Heart right ventricle (tissue), 16 donors: ENCODE results near the gene RTF1. TPM values are rescaled to one million over a fixed set of nuclear protein-coding genes. Genes with fewer than 3 reads are reported as not detected.
"Not testable (repeated sequence)": the region's sequence is repeated elsewhere in the genome, so short reads cannot be mapped to it uniquely, and the experiment has no call there.

Source experiments
- ATAC-seq, 8 donors: fragments of 200-7000 bp; cut with Tn5 transposase; one replicate each; pipeline ENCODE4 v1.9.1; 2020; ENCODE audit warnings: mild to moderate bottlenecking in 8 of 8, moderate library complexity in 8 of 8, moderate number of reproducible peaks in 1 of 8
- DNase-seq, 2 donors: peaks; one replicate each; pipeline ENCODE4 v3.0.0-alpha.2; 2020
- H3K27ac ChIP-seq, 10 donors: fragments of 200-600 bp; sonication (generic) in 2 of 10; one replicate each; pipeline versions ENCODE4 v1.5.0 to v1.8.0; 2020 to 2022; ENCODE audit warnings: mild to moderate bottlenecking in 3 of 10
- H3K27me3 ChIP-seq, 7 donors: fragments of 200-600 bp; one replicate each; pipeline ENCODE4 v1.8.0; 2021 to 2022; ENCODE audit warnings: mild to moderate bottlenecking in 2 of 7
- H3K36me3 ChIP-seq, 9 donors: fragments of 200-600 bp; sonication (generic) in 1 of 9; one replicate each; pipeline versions ENCODE4 v1.5.0 to v1.8.0; 2020 to 2022; ENCODE audit warnings: mild to moderate bottlenecking in 2 of 9
- H3K4me1 ChIP-seq, 9 donors: fragments of 200-600 bp; sonication (generic) in 1 of 9; one replicate each; pipeline versions ENCODE4 v1.5.0 to v1.8.0; 2020 to 2022; ENCODE audit warnings: mild to moderate bottlenecking in 4 of 9
- H3K4me3 ChIP-seq, 10 donors: fragments of 200-600 bp; sonication (generic) in 2 of 10; one replicate each; pipeline versions ENCODE4 v1.5.0 to v1.8.0; 2020 to 2022; ENCODE audit warnings: mild to moderate bottlenecking in 7 of 10, moderate library complexity in 2 of 10
- H3K9me3 ChIP-seq, 11 donors: fragments of 200-600 bp in 10 of 11; sonication (generic) in 2 of 11; one replicate each; pipeline versions ENCODE4 v1.5.0 to v1.8.0; 2013 to 2022; ENCODE audit warnings: mild to moderate bottlenecking in 2 of 11, control low read depth in 1 of 11, moderate library complexity in 1 of 11
- WGBS, 2 donors: extraction: QIAGEN DNeasy Blood & Tissue Kit; methylation state at CpG; one replicate each; pipeline ENCODE4 v1.1.7; 2013; ENCODE audit warnings: inconsistent platforms in 1 of 2; 5-methylcytosine and 5-hydroxymethylcytosine counted together
- intact Hi-C, 10 donors: fragments of 100-400 bp; cut with DNase I; formaldehyde crosslinking; loops; one replicate each; pipeline versions ENCODE4 v1.11.1 to v1.14.2; 2022
- polyA plus RNA-seq, 2 donors: library from polyadenylated mRNA; stranded (reverse); fragments of 200-250 nt; gene quantifications; one replicate each; pipeline ENCODE4 v1.2.3, GENCODE V29; 2013
- total RNA-seq, 10 donors: library from RNA; stranded (reverse); fragmentation: NEBNext Ultra II Directional in 3 of 10; extraction: Animal tissue kit (Norgen Biotek cat#: 25700) in 3 of 10; gene quantifications; one replicate each; pipeline versions ENCODE4 v1.2.1 to v1.2.4, GENCODE V29; 2021 to 2023
- TF ChIP-seq, protein P1 (sequence below), 9 donors: fragments of 200-600 bp; sonication (generic) in 2 of 9; IDR thresholded peaks; one replicate each; pipeline versions ENCODE4 v1.5.0 to v1.8.0; 2021 to 2022; ENCODE audit warnings: antibody characterized with exemption in 9 of 9, mild to moderate bottlenecking in 5 of 9, moderate library complexity in 1 of 9
- donor health status: Arrhythmogenic right ventricular cardiomyopathy.
- donor health status: ischemic (EF 13 %, LVEDD 7.1; RV severe dilation, severe dysfunction).
- donor health status: healthy with polysubstance abuse.
- donor health status: DM: no; HTN: yes; CAD: no.
- donor health status: DM: no; HTN: no; CAD: no.
- donor health status: ischemic (EF 25% LVEDD 6.9; RV normal size, moderate dysfunction).
- donor health status: ischemic (EF 25% LVEDD 5.7; RV mildly dilated, moderate dysfunction).
- donor health status: healthy.
- donor health status: DM: yes; HTN: yes; CAD: no.
- donor health status: Ischemic cardiomyopathy.
- donor health status: ischemic (EF 35%, LVEDD 5.7; RV mildly dilated, moderate dysfunction).
- donor health status: nonischemic (EF 11% LVEDD 7.7; RV severe dilation, severe dysfunction).
- donor health status: DM: yes; HTN: yes; CAD: no.
- donor health status: PGD.
- donor health status: ischemic (EF 29% LVEDD 5.4; RV normal size, mild dysfunction).
- donor health status: nonischemic (EF 23%, LVEDD 6.1; RV moderate dilation, normal function).

RTF1 gene
- total and polyA plus RNA-seq, 12 donors, result 10.8 to 38.0 (median 30.7) TPM

- intact Hi-C loops, result no loop called here
- peaks cover 0 to 62% (median 19%) of the 10 kb centered on the region in 9 donors for H3K36me3 ChIP-seq
- no peak overlapping the region for H3K27ac ChIP-seq
- no peak for ATAC-seq
- H3K4me3 ChIP-seq, result no peak overlapping the region
- H3K27me3 ChIP-seq, result no peaks in the 10 kb centered on the region
- TF ChIP-seq, protein P1, sequence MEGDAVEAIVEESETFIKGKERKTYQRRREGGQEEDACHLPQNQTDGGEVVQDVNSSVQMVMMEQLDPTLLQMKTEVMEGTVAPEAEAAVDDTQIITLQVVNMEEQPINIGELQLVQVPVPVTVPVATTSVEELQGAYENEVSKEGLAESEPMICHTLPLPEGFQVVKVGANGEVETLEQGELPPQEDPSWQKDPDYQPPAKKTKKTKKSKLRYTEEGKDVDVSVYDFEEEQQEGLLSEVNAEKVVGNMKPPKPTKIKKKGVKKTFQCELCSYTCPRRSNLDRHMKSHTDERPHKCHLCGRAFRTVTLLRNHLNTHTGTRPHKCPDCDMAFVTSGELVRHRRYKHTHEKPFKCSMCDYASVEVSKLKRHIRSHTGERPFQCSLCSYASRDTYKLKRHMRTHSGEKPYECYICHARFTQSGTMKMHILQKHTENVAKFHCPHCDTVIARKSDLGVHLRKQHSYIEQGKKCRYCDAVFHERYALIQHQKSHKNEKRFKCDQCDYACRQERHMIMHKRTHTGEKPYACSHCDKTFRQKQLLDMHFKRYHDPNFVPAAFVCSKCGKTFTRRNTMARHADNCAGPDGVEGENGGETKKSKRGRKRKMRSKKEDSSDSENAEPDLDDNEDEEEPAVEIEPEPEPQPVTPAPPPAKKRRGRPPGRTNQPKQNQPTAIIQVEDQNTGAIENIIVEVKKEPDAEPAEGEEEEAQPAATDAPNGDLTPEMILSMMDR (IDR thresholded peaks at IDR 0.05), result no peak
- H3K9me3 ChIP-seq, result no peaks in the 10 kb centered on the region
- 92 to 96% methylated on average over 4 of the region's 4 CpGs for WGBS, 2 donors
- peaks cover 0 to 11% (median 0%) of the 10 kb centered on the region in 9 donors for H3K4me1 ChIP-seq
- DNase-seq, result no peak
These were observed 20.6 kb downstream of the RTF1 start for GRCh38 chr15:41437448-41437847.

DNA sequence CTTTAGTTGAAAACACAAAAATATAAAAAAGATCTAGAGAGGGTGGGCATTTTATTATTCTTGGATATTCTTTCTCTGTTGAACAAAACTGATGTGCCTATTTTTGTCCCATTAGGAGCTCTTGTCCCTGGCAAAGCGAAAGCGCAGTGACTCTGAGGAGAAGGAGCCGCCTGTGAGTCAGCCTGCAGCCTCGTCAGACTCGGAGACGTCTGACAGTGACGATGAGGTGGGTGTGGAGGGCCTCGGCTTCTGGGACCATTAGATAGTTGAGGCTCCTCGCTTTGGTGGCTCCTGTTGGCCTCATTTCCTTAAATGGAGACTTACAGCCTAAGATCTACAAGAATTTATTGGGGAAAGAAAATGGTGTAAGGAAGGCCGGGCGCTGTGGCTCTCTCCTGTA is 21.3 kb downstream of the RTF1 start:
- ATAC-seq, result no peak
- intact Hi-C loops, result no loop called here

DNA sequence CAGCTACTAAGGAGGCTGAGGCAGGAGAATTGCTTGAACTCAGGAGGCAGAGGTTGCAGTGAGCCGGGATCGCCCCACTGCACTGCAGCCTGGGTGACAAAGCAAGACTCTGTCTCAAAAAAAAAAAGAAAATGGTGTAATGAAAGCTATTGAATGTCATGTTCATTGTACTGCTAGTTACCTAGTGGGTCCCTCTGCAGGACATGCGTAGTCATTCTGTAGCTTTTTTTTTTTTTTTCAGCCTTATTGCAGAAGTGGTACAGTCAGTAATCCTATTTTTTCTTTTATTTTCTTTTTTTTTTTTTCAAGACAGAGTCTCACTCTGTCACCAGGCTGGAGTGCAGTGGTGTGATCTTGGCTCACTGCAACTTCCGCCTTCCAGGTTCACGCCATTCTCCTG is 21.9 kb downstream of the RTF1 start:
- Histone ChIP-seq H3K36me3 (peaks cover 0 to 65% (median 25%) of the 10 kb centered on the region in 9 donors), H3K4me1 (peaks cover 0 to 11% (median 0%) of the 10 kb centered on the region in 9 donors)
- H3K27ac ChIP-seq, H3K4me3 ChIP-seq, ATAC-seq, DNase-seq, intact Hi-C loops, H3K9me3 ChIP-seq, H3K27me3 ChIP-seq: not testable (repeated sequence)
- WGBS, 2 donors, result 94 to 96% methylated on average over 5 of the region's 5 CpGs

More for the DNA sequence above, 21.3 kb downstream of the RTF1 start:
- TF ChIP-seq, protein P1 (IDR thresholded peaks at IDR 0.05), result no peak
- WGBS, 2 donors, result 90 to 91% methylated on average over 11 of the region's 11 CpGs
- H3K36me3 ChIP-seq, result peaks cover 0 to 62% (median 25%) of the 10 kb centered on the region in 9 donors
- no peaks in the 10 kb centered on the region for H3K9me3 ChIP-seq
- peaks cover 0 to 11% (median 0%) of the 10 kb centered on the region in 9 donors for H3K4me1 ChIP-seq
- H3K27me3 ChIP-seq, result no peaks in the 10 kb centered on the region
- no peak for DNase-seq
- H3K4me3 ChIP-seq, result no peak overlapping the region
- no peak overlapping the region for H3K27ac ChIP-seq

DNA sequence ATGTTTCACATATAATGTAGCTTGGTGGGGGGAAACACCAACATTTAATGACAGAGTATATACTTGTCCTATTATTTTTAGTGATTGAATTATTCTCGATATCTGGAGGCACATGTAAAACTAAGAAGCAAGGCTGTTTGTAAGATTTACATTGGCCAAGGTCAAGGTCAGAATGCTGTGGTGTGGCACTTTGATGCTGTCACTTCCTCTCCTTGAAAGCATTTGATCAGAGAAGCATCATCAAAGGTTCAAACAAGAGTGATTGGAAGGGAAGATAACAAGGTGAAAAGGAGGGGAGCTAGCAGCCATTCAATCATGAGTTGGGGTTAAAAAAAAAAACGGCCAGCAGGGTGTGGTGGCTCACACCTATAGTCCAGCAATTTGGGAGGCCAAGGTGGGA is 26.4 kb downstream of the RTF1 start:
- Histone ChIP-seq H3K27ac (no peak overlapping the region), H3K9me3 (no peaks in the 10 kb centered on the region), H3K4me3 (no peak overlapping the region), H3K4me1 (no peaks in the 10 kb centered on the region), H3K36me3 (peaks cover 0 to 75% (median 25%) of the 10 kb centered on the region in 9 donors), H3K27me3 (no peaks in the 10 kb centered on the region)
- DNase-seq (no peak), ATAC-seq (no peak)
- TF ChIP-seq, protein P1 (IDR thresholded peaks at IDR 0.05), result no peak
- 86% methylated on average over 2 of the region's 2 CpGs for WGBS, 2 donors
- intact Hi-C loops, result no loop called here

DNA sequence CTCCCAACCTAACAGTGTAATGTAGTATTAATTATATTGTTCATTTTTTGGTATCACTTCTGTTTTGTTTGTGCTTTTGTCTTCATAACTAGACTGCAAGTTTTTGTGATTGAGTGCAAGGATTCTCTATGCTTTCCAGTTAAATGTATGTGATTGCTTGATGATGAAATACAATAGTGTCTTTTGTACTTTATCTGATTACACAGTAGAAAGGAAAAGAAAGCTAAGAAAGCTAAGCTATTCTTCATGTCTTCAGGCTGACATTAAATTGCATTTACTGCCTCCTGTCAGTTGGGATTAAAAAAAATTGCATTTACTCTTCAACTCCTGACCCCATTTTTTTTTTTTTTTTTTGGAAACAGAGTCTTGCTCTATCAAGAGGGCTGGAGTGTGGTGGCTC is 28.5 kb downstream of the RTF1 start:
- intact Hi-C loops, result no loop called here
- no peak for DNase-seq
- H3K4me3 ChIP-seq, result no peak overlapping the region
- no peaks in the 10 kb centered on the region for H3K27me3 ChIP-seq
- H3K36me3 ChIP-seq, result peaks cover 0 to 62% (median 20%) of the 10 kb centered on the region in 9 donors
- H3K4me1 ChIP-seq, result no peaks in the 10 kb centered on the region
- no peak overlapping the region for H3K27ac ChIP-seq
- TF ChIP-seq, protein P1 (IDR thresholded peaks at IDR 0.05), result no peak
- no peaks in the 10 kb centered on the region for H3K9me3 ChIP-seq
- no peak for ATAC-seq
